ENCODE data around the gene DIPK2A. TPM values are rescaled to one million over a fixed set of nuclear protein-coding genes. Genes with fewer than 3 reads are reported as not detected.

DIPK2A gene
- total RNA-seq, 1 experiment from 2014 or later: 5.8 TPM

DNA sequence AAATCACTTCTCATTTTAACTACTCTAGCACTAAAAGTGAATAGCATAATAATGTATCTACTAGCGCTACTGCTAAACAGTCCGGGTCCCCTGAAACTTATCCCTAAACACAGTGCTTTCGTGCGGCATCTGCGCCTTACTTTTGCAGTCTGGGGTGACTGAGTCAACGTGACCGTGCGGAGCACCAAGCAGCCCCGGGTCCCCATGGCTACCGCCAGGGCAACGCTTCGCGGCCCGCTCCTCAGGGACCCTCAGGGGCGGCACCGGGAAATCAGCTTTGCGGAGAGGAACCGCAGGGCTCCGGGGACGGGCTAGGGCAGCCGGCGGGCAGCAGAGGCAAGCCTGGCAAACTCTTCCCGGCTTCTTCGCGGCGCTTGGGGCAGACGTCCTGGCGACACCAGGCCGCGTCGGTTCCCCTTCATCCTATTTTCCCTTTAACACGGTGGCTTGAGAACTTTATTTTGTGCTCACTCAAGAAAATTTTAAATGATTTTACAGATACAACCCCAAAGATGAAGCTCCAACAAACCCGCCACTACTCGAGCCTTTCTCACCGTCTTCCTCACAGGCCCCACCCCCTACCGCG is 757 bp upstream of the DIPK2A start:
- POLR2A ChIA-PET: interaction anchor here (0.6 to 3.6 kb wide), 30 partner anchors 7 to 1795 kb away, joined by 3 to 58 read pairs (median 5); partner anchors contain the start of gene SLC9A9
- H3K27me3 Mint-ChIP-seq (ENCODE audit: insufficient read depth, unreplicated experiment): no peaks in the 10 kb centered on the region
- no peaks in the 10 kb centered on the region for H3K9me3 Mint-ChIP-seq (ENCODE audit: unreplicated experiment)
- H3K4me1 Mint-ChIP-seq (ENCODE audit: insufficient read depth, unreplicated experiment): no peaks in the 10 kb centered on the region
- DNase-seq (ENCODE audit: unreplicated experiment): no peak
- intact Hi-C loops (cut with micrococcal nuclease): loop anchor here (2.0 to 10.0 kb wide), 6 partner anchors 70 to 654 kb away; no protein-coding TSS in a partner anchor
- CTCF ChIA-PET: interaction anchor here (0.7 to 2.5 kb wide), 16 partner anchors 11 to 195 kb away, joined by 3 to 21 read pairs (median 6); no protein-coding TSS in a partner anchor
- H3K36me3 Mint-ChIP-seq (ENCODE audit: insufficient read depth, unreplicated experiment): peaks cover 6% of the 10 kb centered on the region
- H3K27ac Mint-ChIP-seq (ENCODE audit: low read depth, unreplicated experiment): peak overlapping the region; percentile 98
- TSS peak; percentile 86 for BruUV-seq (replicated peaks)
- TF ChIP-seq, protein P1, sequence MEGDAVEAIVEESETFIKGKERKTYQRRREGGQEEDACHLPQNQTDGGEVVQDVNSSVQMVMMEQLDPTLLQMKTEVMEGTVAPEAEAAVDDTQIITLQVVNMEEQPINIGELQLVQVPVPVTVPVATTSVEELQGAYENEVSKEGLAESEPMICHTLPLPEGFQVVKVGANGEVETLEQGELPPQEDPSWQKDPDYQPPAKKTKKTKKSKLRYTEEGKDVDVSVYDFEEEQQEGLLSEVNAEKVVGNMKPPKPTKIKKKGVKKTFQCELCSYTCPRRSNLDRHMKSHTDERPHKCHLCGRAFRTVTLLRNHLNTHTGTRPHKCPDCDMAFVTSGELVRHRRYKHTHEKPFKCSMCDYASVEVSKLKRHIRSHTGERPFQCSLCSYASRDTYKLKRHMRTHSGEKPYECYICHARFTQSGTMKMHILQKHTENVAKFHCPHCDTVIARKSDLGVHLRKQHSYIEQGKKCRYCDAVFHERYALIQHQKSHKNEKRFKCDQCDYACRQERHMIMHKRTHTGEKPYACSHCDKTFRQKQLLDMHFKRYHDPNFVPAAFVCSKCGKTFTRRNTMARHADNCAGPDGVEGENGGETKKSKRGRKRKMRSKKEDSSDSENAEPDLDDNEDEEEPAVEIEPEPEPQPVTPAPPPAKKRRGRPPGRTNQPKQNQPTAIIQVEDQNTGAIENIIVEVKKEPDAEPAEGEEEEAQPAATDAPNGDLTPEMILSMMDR (IDR thresholded peaks at IDR 0.05; ENCODE audit: unreplicated experiment): no peak
- peak overlapping the region; percentile 93 for H3K4me3 Mint-ChIP-seq (ENCODE audit: unreplicated experiment)

- intact Hi-C loops (cut with micrococcal nuclease): loop anchor here (2.0 to 10.0 kb wide), 6 partner anchors 190 to 1797 kb away; no protein-coding TSS in a partner anchor
These were observed 507 bp downstream of the DIPK2A start for GRCh38 chr3:143972155-143972504.

GRCh38 chr3:143972505-143973258 is 1.1 kb downstream of the DIPK2A start:
- H3K36me3 Mint-ChIP-seq (ENCODE audit: insufficient read depth, unreplicated experiment): peaks cover 13% of the 10 kb centered on the region
- DNase-seq (ENCODE audit: unreplicated experiment): peak; percentile 89
- no peaks in the 10 kb centered on the region for H3K9me3 Mint-ChIP-seq (ENCODE audit: unreplicated experiment)
- peaks cover 14% of the 10 kb centered on the region for H3K4me1 Mint-ChIP-seq (ENCODE audit: insufficient read depth, unreplicated experiment)
- H3K4me3 Mint-ChIP-seq (ENCODE audit: unreplicated experiment): peak overlapping the region; percentile 93
- POLR2A ChIA-PET: interaction anchor here (0.6 to 3.6 kb wide), 32 partner anchors 9 to 1795 kb away, joined by 3 to 58 read pairs (median 4); partner anchors contain the start of gene SLC9A9
- TF ChIP-seq, protein P1 (IDR thresholded peaks at IDR 0.05; ENCODE audit: unreplicated experiment): peak; percentile 46
- intact Hi-C loops (cut with micrococcal nuclease): loop anchor here (1.0 to 10.0 kb wide), 7 partner anchors 190 to 1796 kb away; no protein-coding TSS in a partner anchor
- no peaks in the 10 kb centered on the region for H3K27me3 Mint-ChIP-seq (ENCODE audit: insufficient read depth, unreplicated experiment)
- peak overlapping the region; percentile 98 for H3K27ac Mint-ChIP-seq (ENCODE audit: low read depth, unreplicated experiment)
- CTCF ChIA-PET: interaction anchor here (0.6 to 2.5 kb wide), 23 partner anchors 13 to 1795 kb away, joined by 3 to 21 read pairs (median 4); no protein-coding TSS in a partner anchor
- BruUV-seq (replicated peaks): no TSS peak

More at GRCh38 chr3:143972155-143972504, 507 bp downstream of the DIPK2A start:
- peaks cover 8% of the 10 kb centered on the region for H3K4me1 Mint-ChIP-seq (ENCODE audit: insufficient read depth, unreplicated experiment)
- peaks cover 13% of the 10 kb centered on the region for H3K36me3 Mint-ChIP-seq (ENCODE audit: insufficient read depth, unreplicated experiment)
- TF ChIP-seq, protein P1 (IDR thresholded peaks at IDR 0.05; ENCODE audit: unreplicated experiment): no peak
- H3K4me3 Mint-ChIP-seq (ENCODE audit: unreplicated experiment): peak overlapping the region; percentile 93
- CTCF ChIA-PET: interaction anchor here (0.6 to 2.5 kb wide), 26 partner anchors 12 to 1796 kb away, joined by 3 to 21 read pairs (median 4); no protein-coding TSS in a partner anchor
- POLR2A ChIA-PET: interaction anchor here (0.6 to 3.6 kb wide), 39 partner anchors 8 to 1797 kb away, joined by 3 to 58 read pairs (median 4); partner anchors contain the start of gene SLC9A9
- no peaks in the 10 kb centered on the region for H3K9me3 Mint-ChIP-seq (ENCODE audit: unreplicated experiment)
- BruUV-seq (replicated peaks): TSS peak; percentile 5
- H3K27ac Mint-ChIP-seq (ENCODE audit: low read depth, unreplicated experiment): peak overlapping the region; percentile 98
- H3K27me3 Mint-ChIP-seq (ENCODE audit: insufficient read depth, unreplicated experiment): no peaks in the 10 kb centered on the region
- DNase-seq (ENCODE audit: unreplicated experiment): no peak
